Body of pancreas (tissue), 4 donors: ENCODE results near the gene PRKAR1A.

ENCODE experiments used
- CTCF ChIP-seq, 7 experiments: fragments of 450-650 bp in 4 of 7; fragments of 200-600 bp in 3 of 7; sonication (generic) in 3 of 7; IDR thresholded peaks; one replicate each; pipeline ENCODE4 v1.5.1; 2016 to 2019; ENCODE audit warnings: antibody characterized with exemption in 7 of 7
- POLR2A ChIP-seq, 3 donors: fragments of 450-650 bp; IDR thresholded peaks; one replicate each; pipeline ENCODE4 v1.6.1; 2016; ENCODE audit warnings: antibody characterized with exemption in 3 of 3, mild to moderate bottlenecking in 2 of 3

DNA sequence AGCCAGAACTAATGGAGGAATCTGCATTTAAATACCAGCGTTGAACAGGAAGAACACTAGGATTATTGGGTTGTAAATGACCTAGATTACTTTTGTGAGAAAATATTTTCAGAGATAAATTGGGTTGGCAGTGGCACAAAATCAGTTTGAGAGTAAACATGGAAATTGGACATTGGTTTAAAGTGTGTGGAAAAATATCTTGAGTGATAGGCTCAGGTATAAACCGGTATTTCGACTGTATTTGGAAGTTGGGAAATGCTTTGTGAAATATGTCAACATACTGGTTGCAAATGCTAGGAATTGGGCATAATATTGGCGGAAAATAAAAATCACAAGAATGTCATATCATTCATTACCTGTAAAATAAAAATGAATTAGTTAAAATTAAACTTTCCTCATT, 15.1 kb downstream of the PRKAR1A start:
- TF ChIP-seq CTCF (IDR thresholded peaks at IDR 0.05) = no peak
- no peak for TF ChIP-seq POLR2A (IDR thresholded peaks at IDR 0.05)
